Body of pancreas (tissue), 4 donors: ENCODE results near the gene C17orf113. TPM values are rescaled to one million over a fixed set of nuclear protein-coding genes. Genes with fewer than 3 reads are reported as not detected.
A peak's percentile ranks its signal among the peaks of the same experiment; 100 is the strongest.

Experiments
- ATAC-seq: fragments of 150-250 bp; one replicate; pipeline ENCODE4 v1.9.1; 2016
- DNase-seq, 4 donors: peaks; one replicate each; pipeline ENCODE4 v3.0.0-alpha.2; 2019
- H3K27ac ChIP-seq, 4 donors: fragments of 200-600 bp; sonication (generic); 1 replicate in 3 of 4; 2 replicates in 1 of 4; pipeline versions ENCODE4 v1.5.1 to v1.6.1; 2016 to 2019; ENCODE audit warnings: mild to moderate bottlenecking in 1 of 4, mixed read lengths in 1 of 4, moderate library complexity in 1 of 4
- H3K27me3 ChIP-seq, 2 donors: fragments of 200-600 bp; sonication (generic); one replicate each; pipeline ENCODE4 v1.6.0; 2016; ENCODE audit warnings: mild to moderate bottlenecking in 1 of 2
- H3K36me3 ChIP-seq, 2 donors: fragments of 200-600 bp; sonication (generic); replicated peaks in 1 of 2; 2 replicates each; pipeline ENCODE4 v1.5.1; 2016; ENCODE audit warnings: low read depth in 2 of 2; ENCODE audit not compliant: insufficient read depth in 1 of 2
- H3K4me1 ChIP-seq: fragments of 200-600 bp; sonication (generic); one replicate; pipeline ENCODE4 v1.6.0; 2016
- H3K4me3 ChIP-seq, 2 donors: fragments of 200-600 bp; sonication (generic); 1 replicate in 1 of 2; 2 replicates in 1 of 2; pipeline ENCODE4 v1.5.1; 2016 to 2019
- H3K9me3 ChIP-seq, 3 donors: fragments of 200-600 bp; sonication (generic); 1 replicate in 2 of 3; 2 replicates in 1 of 3; pipeline ENCODE4 v1.5.1; 2016
- POLR2A ChIP-seq, 3 donors: fragments of 450-650 bp; IDR thresholded peaks; one replicate each; pipeline ENCODE4 v1.6.1; 2016; ENCODE audit warnings: antibody characterized with exemption in 3 of 3, mild to moderate bottlenecking in 2 of 3
- WGBS, 2 donors: methylation state at CpG; one replicate each; pipeline ENCODE4 v1.1.5; 2017; 5-methylcytosine and 5-hydroxymethylcytosine counted together
- intact Hi-C: fragments of 100-400 bp; cut with DNase I; formaldehyde crosslinking; loops from one replicate; pipeline ENCODE4 v1.15.1; 2023
- total RNA-seq, 2 donors: library from RNA; depleted of rRNA; stranded (reverse); fragments of >200 nt; gene quantifications; one replicate each; pipeline ENCODE4 v1.1.0, GENCODE V29; 2016
- TF ChIP-seq, protein P1 (sequence below), 7 experiments: fragments of 450-650 bp in 4 of 7; fragments of 200-600 bp in 3 of 7; sonication (generic) in 3 of 7; IDR thresholded peaks; one replicate each; pipeline ENCODE4 v1.5.1; 2016 to 2019; ENCODE audit warnings: antibody characterized with exemption in 7 of 7

Gene C17orf113
- total RNA-seq, result 1 to 10 TPM; 1.6 to 4.4 TPM

DNA sequence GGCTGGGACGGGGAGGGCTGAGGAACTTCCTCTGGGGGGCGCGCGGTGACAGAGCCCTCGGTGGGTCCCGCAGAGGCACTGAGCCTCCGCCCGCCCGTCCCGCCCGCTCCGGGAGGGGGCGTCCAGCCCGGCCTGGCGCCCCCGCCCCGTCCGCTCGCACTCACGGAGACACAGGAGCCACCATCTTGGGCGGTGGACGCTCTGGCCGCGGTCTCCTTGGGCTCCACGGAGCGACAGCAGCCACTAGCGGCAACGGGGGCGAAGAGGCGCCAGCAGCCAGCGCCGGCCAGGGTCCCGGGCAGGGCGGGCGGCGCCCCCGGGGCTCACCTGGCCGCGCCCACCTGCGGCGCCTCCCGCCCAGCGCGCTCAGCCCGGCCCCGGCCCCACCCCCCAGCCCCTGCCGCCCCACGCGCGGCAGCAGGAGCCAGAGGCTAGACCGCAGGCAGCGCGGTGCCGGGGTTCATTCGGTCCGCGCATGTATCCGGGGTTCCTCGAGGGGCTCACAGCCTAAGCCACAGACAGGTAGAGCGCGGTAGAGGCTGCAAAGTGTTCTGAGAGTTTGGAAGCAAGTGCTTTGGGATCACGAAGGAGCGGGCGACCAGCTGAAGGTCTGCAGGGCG is at the start of gene C17orf113:
TSS of gene C17orf113 (minus strand) at position 209 of the 620 bp plus-strand sequence. CDS start 7,225 bp downstream, outside the sequence.
- peak within 1 kb of the TSS; percentile 8 to 42 for H3K4me3 ChIP-seq
- 0 to 1% methylated on average over 4 to 49 of the region's 65 CpGs for WGBS, 2 donors
- H3K36me3 ChIP-seq, result no peaks in the 10 kb centered on the region
- peak; percentile 63 to 81 (median 73) for DNase-seq
- H3K27me3 ChIP-seq, result no peaks in the 10 kb centered on the region
- no peaks in the 10 kb centered on the region for H3K9me3 ChIP-seq
- H3K27ac ChIP-seq, result peak within 1 kb of the TSS; percentile 62 to 76 (median 71)
- intact Hi-C loops, result no loop called here
- ATAC-seq, result peak; percentile 85
- TF ChIP-seq, protein P1, sequence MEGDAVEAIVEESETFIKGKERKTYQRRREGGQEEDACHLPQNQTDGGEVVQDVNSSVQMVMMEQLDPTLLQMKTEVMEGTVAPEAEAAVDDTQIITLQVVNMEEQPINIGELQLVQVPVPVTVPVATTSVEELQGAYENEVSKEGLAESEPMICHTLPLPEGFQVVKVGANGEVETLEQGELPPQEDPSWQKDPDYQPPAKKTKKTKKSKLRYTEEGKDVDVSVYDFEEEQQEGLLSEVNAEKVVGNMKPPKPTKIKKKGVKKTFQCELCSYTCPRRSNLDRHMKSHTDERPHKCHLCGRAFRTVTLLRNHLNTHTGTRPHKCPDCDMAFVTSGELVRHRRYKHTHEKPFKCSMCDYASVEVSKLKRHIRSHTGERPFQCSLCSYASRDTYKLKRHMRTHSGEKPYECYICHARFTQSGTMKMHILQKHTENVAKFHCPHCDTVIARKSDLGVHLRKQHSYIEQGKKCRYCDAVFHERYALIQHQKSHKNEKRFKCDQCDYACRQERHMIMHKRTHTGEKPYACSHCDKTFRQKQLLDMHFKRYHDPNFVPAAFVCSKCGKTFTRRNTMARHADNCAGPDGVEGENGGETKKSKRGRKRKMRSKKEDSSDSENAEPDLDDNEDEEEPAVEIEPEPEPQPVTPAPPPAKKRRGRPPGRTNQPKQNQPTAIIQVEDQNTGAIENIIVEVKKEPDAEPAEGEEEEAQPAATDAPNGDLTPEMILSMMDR (IDR thresholded peaks at IDR 0.05), result peak in 5 of 7 experiments; percentile 11 to 64 (median 38)
- TF ChIP-seq POLR2A (IDR thresholded peaks at IDR 0.05), result peak; percentile 22 to 36 (median 24)
- peaks cover 23% of the 10 kb centered on the region for H3K4me1 ChIP-seq

DNA sequence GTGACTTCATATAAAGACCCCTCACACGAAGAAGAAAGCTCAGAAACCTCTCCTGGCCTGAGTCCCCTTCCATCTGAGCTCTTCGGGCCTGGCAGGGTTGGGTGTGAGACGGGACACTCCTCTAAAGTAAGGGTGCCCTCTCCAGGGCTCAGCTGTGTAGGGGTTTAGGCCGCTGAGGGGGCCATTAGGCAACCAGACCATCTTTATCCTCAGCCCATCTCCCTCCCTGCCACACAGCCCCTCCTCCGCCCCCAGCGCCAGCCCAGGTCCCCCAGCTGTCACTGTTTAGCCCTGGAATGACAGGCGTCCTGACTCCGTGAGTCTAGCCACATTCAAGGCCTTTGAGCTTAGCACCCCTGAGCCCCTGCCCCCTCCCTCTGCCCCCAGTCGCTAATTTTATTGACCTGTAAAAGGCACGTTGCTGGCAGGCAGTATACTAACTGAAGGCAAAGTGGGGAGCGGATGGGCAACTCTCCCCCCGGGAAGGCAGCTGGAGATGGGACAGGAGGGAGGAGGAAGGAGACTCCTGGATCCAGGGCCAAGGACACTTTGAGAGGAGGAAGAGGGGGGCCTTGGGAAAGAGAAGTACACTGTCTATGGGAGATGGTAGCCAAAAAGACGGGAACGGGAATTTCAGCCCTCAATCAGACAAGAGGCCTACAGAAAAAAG is 48.5 kb upstream of the C17orf113 start:
- 69 to 76% methylated on average over 13 to 14 of the region's 14 CpGs for WGBS, 2 donors
- TF ChIP-seq, protein P1 (IDR thresholded peaks at IDR 0.05), result no peak
- no peak for TF ChIP-seq POLR2A (IDR thresholded peaks at IDR 0.05)
- H3K27me3 ChIP-seq, result no peaks in the 10 kb centered on the region
- peaks cover 11% of the 10 kb centered on the region for H3K4me1 ChIP-seq
- DNase-seq, result no peak
- intact Hi-C loops, result no loop called here
- no peaks in the 10 kb centered on the region for H3K9me3 ChIP-seq
- H3K4me3 ChIP-seq, result no peak overlapping the region
- H3K36me3 ChIP-seq, result no peaks in the 10 kb centered on the region
- ATAC-seq, result no peak
- H3K27ac ChIP-seq, result no peak overlapping the region

DNA sequence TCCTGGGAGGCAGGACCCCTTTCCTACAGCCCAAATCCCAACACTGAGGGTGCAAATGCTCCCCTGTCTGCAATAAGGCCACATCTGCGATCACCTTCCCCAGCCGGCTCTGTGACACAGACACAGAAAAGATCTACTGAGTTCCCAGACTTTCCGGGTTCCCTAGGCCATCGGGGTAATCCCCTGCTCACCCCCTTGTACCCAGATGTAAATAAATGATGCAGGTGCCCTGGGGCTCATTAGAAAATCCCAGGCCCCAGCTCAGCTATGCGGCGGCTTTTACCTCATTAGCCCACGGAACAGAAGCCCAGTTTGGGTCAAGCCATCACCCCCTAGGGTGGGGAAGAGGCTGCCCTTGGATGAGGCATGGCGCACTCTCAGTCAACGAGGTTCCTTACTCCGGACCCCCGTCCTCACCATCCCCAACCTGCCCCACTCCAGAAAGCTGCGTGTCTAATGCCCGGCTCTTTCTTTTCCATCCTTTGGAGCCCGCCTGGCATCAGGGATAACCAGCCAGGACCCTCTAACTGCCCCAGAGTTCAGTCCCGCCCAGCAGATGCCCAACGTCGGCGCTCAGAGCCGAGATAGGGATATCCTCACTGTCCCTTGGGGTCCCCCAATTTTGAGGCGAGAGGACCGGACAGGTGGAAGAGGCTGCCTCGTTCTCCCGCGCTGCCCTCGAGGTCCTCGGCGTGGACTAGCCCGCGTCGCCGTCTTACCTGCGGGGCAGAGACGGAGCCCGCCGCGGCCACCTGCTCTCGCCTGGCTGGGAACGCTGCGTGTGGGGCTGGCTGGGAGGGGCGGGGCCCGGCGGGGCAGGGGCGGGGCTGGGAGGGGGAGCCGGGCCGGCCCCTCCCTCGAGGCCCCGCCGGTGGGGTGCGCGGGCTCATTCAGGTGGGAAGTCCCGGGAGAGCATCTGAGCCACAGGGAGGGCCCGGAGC is 47.6 kb upstream of the C17orf113 start, which contains the start of gene ZNF385C:
TSS of gene ZNF385C (minus strand) at position 783 of the 941 bp plus-strand sequence. CDS start 35,417 bp downstream, outside the sequence.
- peaks cover 11% of the 10 kb centered on the region for H3K4me1 ChIP-seq
- DNase-seq (peak in 3 of 4 donors; percentile 34 to 56 (median 41)), ATAC-seq (peak; percentile 72)
- H3K9me3 ChIP-seq, result no peaks in the 10 kb centered on the region
- H3K4me3 ChIP-seq, result no peak within 1 kb of the TSS
- H3K27ac ChIP-seq, result no peak within 1 kb of the TSS
- TF ChIP-seq POLR2A (IDR thresholded peaks at IDR 0.05), result no peak
- TF ChIP-seq, protein P1 (IDR thresholded peaks at IDR 0.05), result no peak
- H3K36me3 ChIP-seq, result no peaks in the 10 kb centered on the region
- WGBS, 2 donors, result 18 to 37% methylated on average over 19 to 44 of the region's 52 CpGs
- no peaks in the 10 kb centered on the region for H3K27me3 ChIP-seq
- intact Hi-C loops, result no loop called here

DNA sequence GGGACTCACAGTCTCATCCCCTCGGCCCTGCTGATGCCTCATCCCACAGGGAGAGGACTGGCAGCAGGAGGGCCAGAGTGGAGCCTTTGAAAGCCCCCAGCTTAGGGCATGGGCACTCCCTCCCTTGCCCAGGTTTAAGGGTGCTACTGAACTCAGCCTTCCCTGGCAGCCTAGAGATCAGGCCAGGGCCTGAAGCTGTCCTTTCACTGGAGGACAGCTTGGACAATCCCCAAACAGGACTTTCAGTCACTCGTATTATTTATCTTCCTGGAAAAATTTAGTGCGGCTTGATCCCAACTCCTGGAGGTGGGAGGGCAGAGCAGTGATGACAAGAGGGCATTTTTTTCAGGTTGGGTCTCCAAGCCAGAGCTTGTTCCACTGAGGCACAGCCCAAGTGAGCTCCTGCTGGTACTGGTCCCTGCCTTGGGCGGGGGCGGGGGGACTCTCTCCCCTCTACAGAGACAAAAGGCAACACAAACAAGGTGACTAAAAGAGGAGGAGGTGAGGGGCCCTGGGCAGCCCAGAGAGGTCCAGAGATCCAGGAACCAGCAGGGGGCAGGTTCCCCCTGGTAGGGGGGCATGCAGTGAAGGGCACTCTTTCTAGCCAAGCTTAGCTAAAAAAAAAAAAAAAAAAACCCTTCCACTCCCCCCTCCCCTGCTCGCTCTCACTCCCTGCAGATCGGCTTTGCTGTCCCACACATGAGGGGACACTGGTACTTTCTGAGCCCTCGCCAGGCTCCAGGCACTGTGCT is 46.1 kb upstream of the C17orf113 start:
- Histone ChIP-seq H3K4me3 (no peak overlapping the region), H3K9me3 (no peaks in the 10 kb centered on the region), H3K27ac (no peak overlapping the region), H3K27me3 (no peaks in the 10 kb centered on the region), H3K36me3 (no peaks in the 10 kb centered on the region), H3K4me1 (peaks cover 7% of the 10 kb centered on the region)
- DNase-seq (no peak), ATAC-seq (no peak)
- WGBS, 2 donors, result 55 to 67% methylated on average over 8 of the region's 8 CpGs
- intact Hi-C loops, result no loop called here
- TF ChIP-seq, protein P1 (IDR thresholded peaks at IDR 0.05), result no peak
- TF ChIP-seq POLR2A (IDR thresholded peaks at IDR 0.05), result no peak
